ENCODE measurements around the gene KPNA1. TPM values are rescaled to one million over a fixed set of nuclear protein-coding genes. Genes with fewer than 3 reads are reported as not detected.
A peak's percentile ranks its signal among the peaks of the same experiment; 100 is the strongest.

The KPNA1 gene
- total and polyA plus RNA-seq, 2 experiments from 2014 or later: 38.9 to 44.0 TPM

GRCh38 chr3:122519693-122520092, 5.0 kb upstream of the KPNA1 start:
- Histone ChIP-seq H2AFZ (no peak overlapping the region), H3K27ac (no peak overlapping the region), H3K9me3 (ENCODE audit: low read depth) (no peaks in the 10 kb centered on the region), H3K79me2 (no peaks in the 10 kb centered on the region), H4K20me1 (ENCODE audit: insufficient read depth, poor library complexity, severe bottlenecking) (no peaks in the 10 kb centered on the region), H3K4me3 (no peak overlapping the region), H3K4me1 (ENCODE audit: insufficient read depth) (no peaks in the 10 kb centered on the region), H3K4me2 (no peak overlapping the region), H3K9me2 (replicated peaks; ENCODE audit: insufficient read depth) (no peaks in the 10 kb centered on the region), H3K27me3 (no peaks in the 10 kb centered on the region), H3K36me3 (replicated peaks; ENCODE audit: insufficient read depth, low read depth) (no peaks in the 10 kb centered on the region)
- no peak for DNase-seq (ENCODE audit: low spot score)
- no peak for TF ChIP-seq EZH2phosphoT487 (IDR thresholded peaks at IDR 0.05; ENCODE audit: low read depth, severe bottlenecking, unreplicated experiment)
- no peak for TF ChIP-seq CTCF (IDR thresholded peaks at IDR 0.05; ENCODE audit: poor library complexity)
- TF ChIP-seq EZH2 (IDR thresholded peaks at IDR 0.05; ENCODE audit: borderline replicate concordance): no peak

- TF ChIP-seq EZH2phosphoT487 (IDR thresholded peaks at IDR 0.05; ENCODE audit: low read depth, severe bottlenecking, unreplicated experiment) (no peak), CTCF (IDR thresholded peaks at IDR 0.05; ENCODE audit: poor library complexity) (no peak), EZH2 (IDR thresholded peaks at IDR 0.05; ENCODE audit: borderline replicate concordance) (no peak)
- H3K79me2 ChIP-seq: peaks cover 19% of the 10 kb centered on the region
- no peak overlapping the region for H2AFZ ChIP-seq
- no peaks in the 10 kb centered on the region for H3K9me2 ChIP-seq (replicated peaks; ENCODE audit: insufficient read depth)
- H3K27ac ChIP-seq: no peak overlapping the region
- H3K4me3 ChIP-seq: no peak overlapping the region
- H4K20me1 ChIP-seq (ENCODE audit: insufficient read depth, poor library complexity, severe bottlenecking): peaks cover 20% of the 10 kb centered on the region
- WGBS (ENCODE audit: low lambda C conversion rate, missing lambda C conversion rate): 94% methylated on average over 6 of the region's 6 CpGs
- peaks cover 14% of the 10 kb centered on the region for H3K4me1 ChIP-seq (ENCODE audit: insufficient read depth)
- H3K36me3 ChIP-seq (replicated peaks; ENCODE audit: insufficient read depth, low read depth): no peaks in the 10 kb centered on the region
- H3K9me3 ChIP-seq (ENCODE audit: low read depth): no peaks in the 10 kb centered on the region
- H3K4me2 ChIP-seq: no peak overlapping the region
- no peak for DNase-seq (ENCODE audit: low spot score)
- no peaks in the 10 kb centered on the region for H3K27me3 ChIP-seq
Measured at GRCh38 chr3:122516846-122517360, 2.2 kb upstream of the KPNA1 start.

- no peaks in the 10 kb centered on the region for H3K9me2 ChIP-seq (replicated peaks; ENCODE audit: insufficient read depth)
- H3K4me1 ChIP-seq (ENCODE audit: insufficient read depth): peaks cover 20% of the 10 kb centered on the region
- H3K4me2 ChIP-seq: no peak overlapping the region
- peak overlapping the region; percentile 23 for H3K27ac ChIP-seq
- H3K9me3 ChIP-seq (ENCODE audit: low read depth): no peaks in the 10 kb centered on the region
- no peaks in the 10 kb centered on the region for H3K27me3 ChIP-seq
- no peak for TF ChIP-seq EZH2 (IDR thresholded peaks at IDR 0.05; ENCODE audit: borderline replicate concordance)
- no peak for TF ChIP-seq EZH2phosphoT487 (IDR thresholded peaks at IDR 0.05; ENCODE audit: low read depth, severe bottlenecking, unreplicated experiment)
- TF ChIP-seq CTCF (IDR thresholded peaks at IDR 0.05; ENCODE audit: poor library complexity): no peak
- peaks cover 30% of the 10 kb centered on the region for H3K79me2 ChIP-seq
- no peaks in the 10 kb centered on the region for H3K36me3 ChIP-seq (replicated peaks; ENCODE audit: insufficient read depth, low read depth)
- peaks cover 30% of the 10 kb centered on the region for H4K20me1 ChIP-seq (ENCODE audit: insufficient read depth, poor library complexity, severe bottlenecking)
- H2AFZ ChIP-seq: no peak overlapping the region
- no peak overlapping the region for H3K4me3 ChIP-seq
- DNase-seq (ENCODE audit: low spot score): peak; percentile 35
- WGBS (ENCODE audit: low lambda C conversion rate, missing lambda C conversion rate): 79% methylated on average over 3 of the region's 3 CpGs
Measured at GRCh38 chr3:122515870-122516269, 1.1 kb upstream of the KPNA1 start.

Data from hepatocyte (in vitro differentiated cells).